ENCODE results near the gene PTPRD.

GRCh38 chr9:8889100-8889499 lies 1723.7 kb downstream of the PTPRD start:
- TF ChIP-seq CTCF (IDR thresholded peaks at IDR 0.05; ENCODE audit: insufficient read depth, low read length, poor library complexity, severe bottlenecking) = no peak
- no peak for TF ChIP-seq EZH2phosphoT487 (conservative IDR thresholded peaks at IDR 0.05; ENCODE audit: low read length)
